Measurements from ENCODE around the gene LRRC8C.
A peak's percentile ranks its signal among the peaks of the same experiment; 100 is the strongest.
"Not testable (repeated sequence)": the region's sequence is repeated elsewhere in the genome, so short reads cannot be mapped to it uniquely, and the experiment has no call there.

The LRRC8C gene

DNA sequence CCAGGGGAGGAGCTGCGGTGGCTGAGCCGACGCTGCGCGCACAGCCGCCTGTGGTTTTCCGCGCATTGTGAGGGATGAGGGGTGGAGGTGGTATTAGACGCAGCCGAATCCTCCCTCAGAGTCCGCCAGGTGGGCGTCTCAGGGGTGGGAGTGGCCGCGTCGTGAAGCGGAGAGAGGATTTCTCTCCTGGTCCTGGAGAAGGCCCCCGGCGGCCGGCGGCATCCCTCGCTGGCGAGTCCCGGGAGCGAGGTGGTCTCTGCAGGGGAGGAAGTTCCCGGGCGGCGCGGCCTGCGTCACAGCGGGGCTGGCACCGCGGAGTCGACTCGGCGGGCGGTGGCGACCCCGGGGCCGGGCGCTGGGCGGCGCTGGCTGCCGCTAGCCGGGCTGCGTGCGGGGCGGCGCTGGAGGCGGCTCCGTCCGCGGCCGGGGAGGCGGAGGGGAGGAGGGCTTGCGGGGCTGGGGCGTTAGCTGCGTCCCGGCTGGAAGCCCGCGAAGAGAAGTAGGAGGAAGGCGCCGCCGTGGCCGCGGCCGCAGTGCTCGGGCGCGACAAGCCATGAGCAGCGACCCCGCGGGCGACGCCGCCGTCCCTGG lies at the start of gene LRRC8C:
Gene LRRC8C, plus strand, starts transcription at position 464 of the 591 bp plus-strand sequence. CDS start 53,354 bp downstream, outside the sequence.
- peak; percentile 72 to 93 for DNase-seq

- DNase-seq = no peak
Measured at GRCh38 chr1:89584211-89584610, 48.7 kb upstream of the LRRC8C start.

GRCh38 chr1:89584781-89585180 lies 48.1 kb upstream of the LRRC8C start:
- DNase-seq = no peak

DNA sequence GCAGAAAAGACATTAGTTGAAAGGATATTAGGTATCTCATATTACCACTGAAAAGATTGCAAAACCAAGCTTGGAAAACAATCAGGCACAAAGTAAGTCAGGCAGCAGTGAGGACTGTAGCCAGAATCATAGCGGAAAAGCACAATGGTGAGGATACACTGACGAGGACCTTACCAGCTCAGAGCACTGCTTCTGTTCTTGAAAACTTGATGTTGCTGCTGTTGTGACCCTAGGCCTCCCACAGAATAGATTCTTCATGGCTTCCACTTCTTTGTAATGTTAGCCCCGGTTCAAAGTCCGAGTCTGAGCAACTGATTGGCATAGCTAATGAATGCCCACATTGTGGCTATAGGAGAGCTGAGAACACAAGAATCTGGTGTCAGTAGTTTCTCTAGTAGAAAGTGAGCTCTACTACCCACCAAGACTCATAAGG lies 45.2 kb upstream of the LRRC8C start:
- peak; percentile 51 to 64 for DNase-seq

DNA sequence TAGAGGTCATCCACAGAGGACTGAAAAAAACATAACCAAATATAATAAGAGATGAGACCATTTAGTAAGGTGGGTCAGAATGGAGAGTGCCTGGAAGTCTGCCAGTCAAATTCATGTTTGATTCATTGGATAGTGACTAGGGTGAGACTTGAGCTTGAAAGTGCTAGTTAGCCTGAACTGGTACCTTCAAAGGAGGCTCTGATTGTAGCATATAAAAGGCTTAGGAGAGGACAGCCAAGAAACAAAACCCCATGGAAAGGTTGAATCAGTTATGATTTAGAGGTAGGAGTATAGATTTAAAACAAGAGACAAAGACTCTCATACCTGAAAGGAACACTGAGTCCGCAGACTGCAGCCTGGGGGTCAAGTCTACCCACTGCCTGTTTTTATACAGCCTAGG lies 44.4 kb upstream of the LRRC8C start:
- DNase-seq = no peak

DNA sequence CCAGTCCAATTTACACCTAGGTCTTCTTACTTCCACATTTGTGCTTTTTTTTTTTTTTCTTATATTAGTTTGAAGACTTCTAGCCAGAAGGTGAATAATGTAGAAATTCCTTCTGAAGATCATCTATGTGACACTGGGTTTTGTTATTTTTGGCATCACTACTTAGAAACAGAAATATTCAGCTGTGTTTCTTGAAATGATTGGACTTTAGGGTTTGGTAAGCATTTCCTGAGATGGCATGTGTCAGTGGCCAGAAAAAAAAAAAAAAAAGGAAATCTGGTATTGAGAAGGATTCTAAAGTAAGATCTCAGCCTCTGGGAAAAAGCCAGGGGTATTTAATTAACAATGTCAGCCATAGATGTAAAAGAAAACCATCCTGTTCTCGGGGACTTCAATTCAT lies 43.4 kb upstream of the LRRC8C start:
- no peak for DNase-seq

DNA sequence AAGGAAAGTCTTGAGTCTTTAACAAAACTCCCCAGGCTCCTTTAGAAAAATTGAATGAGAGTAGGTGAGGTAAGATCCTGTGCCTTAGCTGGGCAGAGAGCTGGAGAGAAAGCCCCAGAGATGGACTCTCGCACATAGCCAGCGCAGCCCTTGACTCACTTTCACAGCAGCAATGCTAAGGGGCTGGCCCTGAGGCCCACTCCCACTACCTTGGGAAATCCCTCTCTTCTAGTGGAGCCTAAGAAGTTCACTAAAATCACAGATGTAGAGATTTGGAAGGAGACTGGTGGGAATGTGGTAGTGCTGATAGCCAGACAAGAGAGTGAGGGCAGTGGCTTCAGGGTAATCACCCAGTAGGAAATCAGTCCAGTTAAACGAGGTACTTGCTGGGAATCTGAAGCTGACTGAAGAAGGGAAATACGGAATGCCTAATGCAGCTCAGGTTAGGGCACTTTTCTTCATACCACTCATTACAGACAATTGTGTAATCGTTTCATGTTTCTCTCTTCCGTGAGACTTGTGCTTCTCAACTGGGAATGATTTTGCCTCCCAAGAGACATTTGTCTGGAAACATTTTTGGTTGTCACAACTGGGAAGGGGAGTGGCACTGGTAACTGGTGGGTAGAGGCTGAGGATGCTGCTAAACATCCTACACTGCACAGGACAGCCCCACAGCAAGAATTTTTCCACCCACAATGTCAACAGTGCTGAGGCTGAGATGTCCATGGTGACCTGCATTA lies 42.4 kb upstream of the LRRC8C start:
- no peak for DNase-seq

GRCh38 chr1:89592861-89593302 lies 40.0 kb upstream of the LRRC8C start:
- not testable (repeated sequence) for DNase-seq

DNA sequence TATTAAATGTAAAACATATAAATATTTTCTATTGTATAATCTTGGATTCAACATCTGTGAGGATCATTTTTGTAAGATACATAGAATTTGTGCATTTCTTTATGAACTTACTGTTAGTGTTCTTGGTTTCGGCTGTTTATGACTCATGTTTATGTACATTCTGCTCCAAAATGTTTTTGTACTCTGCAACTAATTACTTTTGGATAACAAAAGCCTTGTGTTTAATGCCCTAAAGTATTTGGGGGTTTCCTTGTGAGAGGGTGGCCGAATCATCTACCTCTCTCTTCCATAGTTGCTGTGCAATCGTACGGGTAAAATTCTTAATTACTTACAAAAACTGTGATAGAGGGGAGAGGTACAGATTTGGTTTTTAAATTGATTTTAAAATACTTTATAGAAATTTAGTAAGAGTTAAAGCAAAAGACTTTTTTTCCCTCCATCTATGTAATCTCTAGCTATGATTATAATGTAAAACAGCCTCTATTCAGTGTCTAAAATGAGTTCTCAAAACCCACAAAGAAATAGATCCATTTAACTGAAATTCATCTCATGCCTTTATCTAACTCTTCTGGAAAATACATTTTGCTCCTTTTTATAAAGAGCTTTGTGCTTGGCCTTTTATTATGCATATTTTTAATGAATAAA lies 38.7 kb upstream of the LRRC8C start:
- DNase-seq = no peak

DNA sequence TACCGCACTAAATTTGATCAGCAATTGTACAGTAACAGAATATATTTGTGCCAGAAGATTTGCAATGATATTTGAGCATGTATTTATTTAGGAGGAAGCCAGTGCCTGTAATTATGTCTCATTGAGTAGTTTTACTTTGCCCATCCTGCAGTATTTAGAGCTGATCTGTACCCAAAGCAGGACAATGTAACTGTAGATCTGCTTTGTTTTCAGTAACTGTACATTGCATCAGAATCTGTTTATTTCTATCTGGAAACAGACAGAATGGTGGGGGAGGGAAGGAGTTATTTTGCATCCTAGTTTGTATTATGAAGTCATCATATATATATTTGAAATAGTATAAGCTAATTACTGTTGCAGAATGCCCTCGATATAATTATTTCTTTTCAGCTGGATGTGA lies 36.2 kb upstream of the LRRC8C start:
- peak; percentile 43 to 59 for DNase-seq

GRCh38 chr1:89598450-89599331 lies 34.2 kb upstream of the LRRC8C start:
- DNase-seq = peak; percentile 8 to 61

DNA sequence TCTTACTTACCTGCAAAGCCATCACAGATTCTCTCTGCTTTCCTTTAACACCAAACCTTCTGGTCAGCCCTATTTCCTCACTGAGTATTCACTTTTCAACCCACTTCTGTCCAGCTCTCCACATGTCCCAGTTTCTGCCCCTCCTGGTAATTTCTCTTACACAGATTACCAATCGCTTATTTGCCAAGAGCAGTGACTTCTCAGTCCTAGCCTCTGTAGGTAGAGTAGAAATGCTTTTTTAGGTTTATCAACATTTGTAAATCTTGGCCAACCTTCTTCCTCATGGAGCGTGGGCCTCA lies 33.6 kb upstream of the LRRC8C start:
- no peak for DNase-seq

DNA sequence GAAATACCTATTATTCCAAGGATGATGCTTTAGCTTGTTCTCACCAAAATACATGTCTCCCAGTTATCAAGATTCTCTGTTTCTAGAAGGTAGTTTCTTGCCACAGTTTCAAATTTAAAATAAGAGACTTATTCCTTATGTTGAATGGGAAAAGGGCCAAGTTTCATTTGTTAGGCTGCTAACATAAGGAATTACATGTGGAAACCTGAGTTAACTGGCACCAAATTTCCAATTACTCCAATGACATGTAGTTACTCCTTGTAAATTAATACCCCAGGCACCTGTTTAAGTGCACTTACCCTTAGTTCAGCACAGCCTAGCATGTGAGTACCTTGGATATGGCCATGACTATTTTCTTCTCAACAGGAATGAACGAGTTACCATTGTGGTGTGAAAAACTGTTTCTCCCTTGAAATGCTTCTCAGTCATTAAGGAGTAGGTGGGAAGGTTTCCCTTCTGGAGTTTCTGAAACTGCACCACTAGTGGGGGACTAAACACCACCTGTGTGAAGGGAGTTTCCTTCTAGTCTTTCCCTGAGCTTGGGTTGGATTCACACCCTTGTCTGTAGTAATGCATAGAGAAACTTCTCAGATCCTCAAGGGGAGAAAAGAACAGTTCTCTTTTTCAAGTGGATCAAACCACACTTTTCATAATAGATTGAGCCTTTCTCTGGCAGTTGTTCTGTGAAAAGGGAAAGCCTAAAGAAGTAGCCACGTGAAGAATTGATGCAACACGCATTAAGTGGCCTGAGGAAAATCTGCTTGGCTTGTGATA lies 32.3 kb upstream of the LRRC8C start:
- DNase-seq = no peak

GRCh38 chr1:89602871-89603404 lies 30.0 kb upstream of the LRRC8C start:
- DNase-seq = no peak

- no peak for DNase-seq
Measured at GRCh38 chr1:89603651-89604413, 29.1 kb upstream of the LRRC8C start.

GRCh38 chr1:89604414-89604735 lies 28.5 kb upstream of the LRRC8C start:
- DNase-seq = no peak

- no peak for DNase-seq
Measured at GRCh38 chr1:89605692-89606091, 27.2 kb upstream of the LRRC8C start.

GRCh38 chr1:89606227-89606980 lies 26.5 kb upstream of the LRRC8C start:
- no peak for DNase-seq

DNA sequence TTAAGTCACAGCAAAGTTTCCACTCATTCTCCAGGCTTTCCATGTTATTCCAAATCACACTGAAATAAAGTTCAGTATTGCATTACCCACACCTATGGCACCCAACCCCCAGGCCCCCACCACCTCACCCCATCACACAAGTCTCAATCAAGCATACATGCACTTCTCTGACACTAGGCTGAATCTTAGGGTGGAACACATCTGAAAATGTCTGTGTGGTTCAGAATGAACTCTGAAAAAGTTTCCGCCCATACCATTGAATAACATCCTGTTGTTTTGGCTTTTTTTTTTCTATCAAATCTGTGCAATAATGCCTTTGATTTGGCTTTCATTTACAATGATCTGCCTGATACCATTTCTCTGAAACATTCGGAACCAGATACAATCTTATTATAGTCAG lies 25.8 kb upstream of the LRRC8C start:
- DNase-seq = no peak

DNA sequence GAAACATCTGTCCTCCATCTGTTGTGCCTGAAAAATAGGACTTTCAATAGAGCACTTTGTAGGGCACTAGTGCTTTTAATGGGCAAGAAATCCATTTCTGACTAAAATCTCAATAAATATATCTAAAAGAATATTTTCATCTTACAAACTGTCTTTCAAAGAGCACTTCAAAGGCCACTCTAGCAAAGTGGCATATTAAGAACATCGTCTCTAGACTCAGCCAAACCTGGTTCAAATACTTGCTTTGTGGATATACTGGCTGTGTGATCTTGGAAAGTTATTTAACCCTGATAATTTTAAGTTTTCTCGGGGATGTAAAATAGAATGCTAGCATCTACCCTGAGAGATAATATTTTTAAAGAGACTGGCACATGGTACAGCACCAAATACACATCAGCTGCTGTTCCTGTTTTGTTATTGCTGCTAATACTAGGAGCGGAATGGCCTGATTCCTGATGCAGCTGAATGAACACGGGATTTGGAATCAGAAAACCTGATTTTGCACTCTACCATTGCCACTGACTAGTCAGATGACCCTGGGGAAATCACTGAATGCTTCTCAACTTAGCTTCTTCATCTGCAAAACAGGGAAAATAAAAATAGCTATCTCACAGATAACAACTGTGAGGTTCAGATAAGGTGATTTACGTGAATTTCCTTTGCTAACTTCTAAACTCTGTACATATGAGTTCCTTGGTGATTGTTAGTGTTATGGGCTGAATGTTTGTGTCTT lies 25.2 kb upstream of the LRRC8C start:
- no peak for DNase-seq
